Caco-2 (cell line): Measurements from ENCODE around the gene FBXW12. TPM values are rescaled to one million over a fixed set of nuclear protein-coding genes. Genes with fewer than 3 reads are reported as not detected.
"Not testable (repeated sequence)": the region's sequence is repeated elsewhere in the genome, so short reads cannot be mapped to it uniquely, and the experiment has no call there.

Source experiments
- BruUV-seq: library from RNA; stranded (reverse); fragments of 400-500 nt; replicated peaks from 2 replicates; lab custom pipeline; 2021; lab: Mats Ljungman, UMichigan
- CTCF ChIA-PET: fragments of 300-600 bp; sonication (Branson Sonifier 250); formaldehyde crosslinking; loops from one replicate; lab custom pipeline; 2022; ENCODE audit warnings: antibody characterized with exemption; lab: Charles Lee
- POLR2A ChIA-PET: fragments of 300-600 bp; sonication (Branson Sonifier 250); formaldehyde crosslinking; loops from one replicate; lab custom pipeline; 2022; ENCODE audit warnings: antibody characterized with exemption; lab: Charles Lee
- DNase-seq, 2 experiments: peaks; one replicate each; pipeline versions ENCODE4 v3.0.0 to v3.0.0-alpha.2; 2020 to 2022
- H3K27me3 ChIP-seq: replicated peaks from 2 replicates; pipeline ENCODE4 v1.6.0; 2011; ENCODE audit warnings: low read length; ENCODE audit not compliant: control insufficient read depth, insufficient read depth
- H3K36me3 ChIP-seq: 2 replicates; pipeline ENCODE4 v1.5.1; 2011; ENCODE audit warnings: low read length; ENCODE audit not compliant: control insufficient read depth, insufficient read depth
- H3K4me1 ChIP-seq: fragments of 250-450 bp; sonication (Bioruptor Pico); 2 replicates; pipeline ENCODE4 v1.5.1; 2020; ENCODE audit warnings: mild to moderate bottlenecking
- H3K4me3 ChIP-seq: 2 replicates; pipeline ENCODE4 v1.5.1; 2011; ENCODE audit warnings: low read depth, mild to moderate bottlenecking, control low read depth, low read length
- H3K9me3 ChIP-seq: fragments of 250-450 bp; sonication (Bioruptor Pico); 2 replicates; pipeline ENCODE4 v1.5.1; 2020; ENCODE audit warnings: mild to moderate bottlenecking, moderate library complexity
- H3K27ac Mint-ChIP-seq: one replicate; pipeline ENCODE4 v1.8.0; 2022; ENCODE audit warnings: mixed read lengths; ENCODE audit not compliant: unreplicated experiment
- H3K27me3 Mint-ChIP-seq: one replicate; pipeline ENCODE4 v1.8.0; 2022; ENCODE audit warnings: mixed read lengths; ENCODE audit not compliant: insufficient read depth, unreplicated experiment
- H3K36me3 Mint-ChIP-seq: one replicate; pipeline ENCODE4 v1.8.0; 2022; ENCODE audit warnings: mild to moderate bottlenecking, mixed read lengths; ENCODE audit not compliant: insufficient read depth, unreplicated experiment
- H3K4me1 Mint-ChIP-seq: one replicate; pipeline ENCODE4 v1.8.0; 2022; ENCODE audit warnings: low read depth, mixed read lengths; ENCODE audit not compliant: unreplicated experiment
- H3K4me3 Mint-ChIP-seq: one replicate; pipeline ENCODE4 v1.8.0; 2022; ENCODE audit warnings: mild to moderate bottlenecking, moderate library complexity, mixed read lengths; ENCODE audit not compliant: unreplicated experiment
- H3K9me3 Mint-ChIP-seq: one replicate; pipeline ENCODE4 v1.8.0; 2022; ENCODE audit warnings: mixed read lengths; ENCODE audit not compliant: unreplicated experiment
- CTCF ChIP-seq, 2 experiments: fragments of 200-600 bp in 1 of 2; IDR thresholded peaks; 1 replicate in 1 of 2; 2 replicates in 1 of 2; pipeline versions ENCODE4 v1.5.1 to v1.8.0; 2011 to 2022; ENCODE audit warnings: antibody characterized with exemption in 1 of 2, control low read depth in 1 of 2, inconsistent platforms in 1 of 2, low read depth in 1 of 2, low read length in 1 of 2, mild to moderate bottlenecking in 1 of 2, moderate library complexity in 1 of 2; ENCODE audit not compliant: insufficient read depth in 1 of 2, severe bottlenecking in 1 of 2, unreplicated experiment in 1 of 2
- intact Hi-C: fragments of 100-400 bp; cut with micrococcal nuclease; formaldehyde crosslinking; loops from one replicate; pipeline ENCODE4 v1.10.0; 2022; ENCODE audit not compliant: unreplicated experiment
- total RNA-seq: library from RNA; stranded (reverse); gene quantifications from 2 replicates; pipeline ENCODE4 v1.2.3, GENCODE V29; 2022

Gene FBXW12
- total RNA-seq, 1 experiment from 2014 or later = 1.7 TPM

GRCh38 chr3:48399387-48400172 is 27.6 kb downstream of the FBXW12 start:
- Mint-ChIP-seq H3K36me3 (peaks cover 44% of the 10 kb centered on the region), H3K27ac (peak overlapping the region; percentile 40), H3K4me1 (peaks cover 11% of the 10 kb centered on the region), H3K27me3 (no peaks in the 10 kb centered on the region), H3K9me3 (no peaks in the 10 kb centered on the region), H3K4me3 (no peak overlapping the region)
- no peaks in the 10 kb centered on the region for H3K27me3 ChIP-seq
- no peaks in the 10 kb centered on the region for H3K9me3 ChIP-seq
- peaks cover 2% of the 10 kb centered on the region for H3K36me3 ChIP-seq
- intact Hi-C loops = loop anchor here (2.0 kb wide), 1 partner anchor 167 kb away; no protein-coding TSS in a partner anchor
- peak in 1 of 2 experiments; percentile 31 for DNase-seq
- ChIA-PET POLR2A (interaction anchor here (2.0 kb wide), 1 partner anchor 47 kb away, joined by 7 read pairs; the partner anchor contains the start of gene ATRIP), CTCF (interaction anchor here (0.9 to 12.8 kb wide), 4 partner anchors 29 to 205 kb away, joined by 3 to 405 read pairs (median 10); partner anchors contain the start of genes CCDC51 and TMA7)
- TF ChIP-seq CTCF (IDR thresholded peaks at IDR 0.05; ENCODE audit: insufficient read depth in 1 of 2, low read depth in 1 of 2, low read length in 1 of 2, severe bottlenecking in 1 of 2, unreplicated experiment in 1 of 2) = no peak
- BruUV-seq = no TSS peak
- no peak overlapping the region for H3K4me3 ChIP-seq
- no peaks in the 10 kb centered on the region for H3K4me1 ChIP-seq

- Mint-ChIP-seq H3K36me3 (peaks cover 52% of the 10 kb centered on the region), H3K27ac (peak overlapping the region; percentile 63), H3K4me3 (no peak overlapping the region), H3K4me1 (peaks cover 11% of the 10 kb centered on the region), H3K9me3 (no peaks in the 10 kb centered on the region), H3K27me3 (no peaks in the 10 kb centered on the region)
- peak; percentile 75 to 76 for DNase-seq
- H3K9me3 ChIP-seq = no peaks in the 10 kb centered on the region
- TSS peak; percentile 6 for BruUV-seq
- no peaks in the 10 kb centered on the region for H3K27me3 ChIP-seq
- no peaks in the 10 kb centered on the region for H3K4me1 ChIP-seq
- H3K4me3 ChIP-seq = no peak overlapping the region
- H3K36me3 ChIP-seq = peaks cover 2% of the 10 kb centered on the region
- intact Hi-C loops = loop anchor here (1.0 to 2.0 kb wide), 3 partner anchors 35 to 168 kb away; no protein-coding TSS in a partner anchor
- POLR2A ChIA-PET = interaction anchor here (0.8 to 2.0 kb wide), 5 partner anchors 33 to 133 kb away, joined by 3 to 22 read pairs (median 7); partner anchors contain the start of genes ATRIP, CCDC51 and TMA7
- peak; percentile 73 to 87 for TF ChIP-seq CTCF (IDR thresholded peaks at IDR 0.05; ENCODE audit: insufficient read depth in 1 of 2, low read depth in 1 of 2, low read length in 1 of 2, severe bottlenecking in 1 of 2, unreplicated experiment in 1 of 2)
- CTCF ChIA-PET = interaction anchor here (0.6 to 12.8 kb wide), 28 partner anchors 10 to 1517 kb away, joined by 3 to 405 read pairs (median 6); partner anchors contain the start of genes ATRIP, CCDC51, CDC25A and FBXW12
These were observed 28.9 kb downstream of the FBXW12 start for GRCh38 chr3:48400824-48401433.

- ChIA-PET CTCF (interaction anchor here (0.6 to 12.8 kb wide), 28 partner anchors 9 to 1517 kb away, joined by 3 to 405 read pairs (median 6); partner anchors contain the start of genes ATRIP, CCDC51, CDC25A and FBXW12), POLR2A (interaction anchor here (1.0 to 2.0 kb wide), 4 partner anchors 32 to 45 kb away, joined by 7 to 22 read pairs (median 8); partner anchors contain the start of genes ATRIP, CCDC51 and TMA7)
- not testable (repeated sequence) for H3K4me3 Mint-ChIP-seq, H3K27me3 Mint-ChIP-seq, H3K36me3 ChIP-seq, BruUV-seq, H3K27ac Mint-ChIP-seq, H3K27me3 ChIP-seq, H3K9me3 Mint-ChIP-seq, H3K4me1 ChIP-seq, H3K9me3 ChIP-seq, DNase-seq, H3K4me3 ChIP-seq
- peaks cover 57% of the 10 kb centered on the region for H3K36me3 Mint-ChIP-seq
- intact Hi-C loops = loop anchor here (1.0 to 2.0 kb wide), 3 partner anchors 35 to 169 kb away; no protein-coding TSS in a partner anchor
- peaks cover 11% of the 10 kb centered on the region for H3K4me1 Mint-ChIP-seq
These were observed 29.4 kb downstream of the FBXW12 start for GRCh38 chr3:48401434-48401901.
